HG03159 (cell line): ENCODE results near the gene DLEU7.

Experiments
- ATAC-seq: cut with Tn5 transposase; IDR thresholded peaks from one replicate; pipeline ENCODE4 v1.9.1; 2021; ENCODE audit warnings: mild to moderate bottlenecking, moderate library complexity; ENCODE audit not compliant: unreplicated experiment

The DLEU7 gene

DNA sequence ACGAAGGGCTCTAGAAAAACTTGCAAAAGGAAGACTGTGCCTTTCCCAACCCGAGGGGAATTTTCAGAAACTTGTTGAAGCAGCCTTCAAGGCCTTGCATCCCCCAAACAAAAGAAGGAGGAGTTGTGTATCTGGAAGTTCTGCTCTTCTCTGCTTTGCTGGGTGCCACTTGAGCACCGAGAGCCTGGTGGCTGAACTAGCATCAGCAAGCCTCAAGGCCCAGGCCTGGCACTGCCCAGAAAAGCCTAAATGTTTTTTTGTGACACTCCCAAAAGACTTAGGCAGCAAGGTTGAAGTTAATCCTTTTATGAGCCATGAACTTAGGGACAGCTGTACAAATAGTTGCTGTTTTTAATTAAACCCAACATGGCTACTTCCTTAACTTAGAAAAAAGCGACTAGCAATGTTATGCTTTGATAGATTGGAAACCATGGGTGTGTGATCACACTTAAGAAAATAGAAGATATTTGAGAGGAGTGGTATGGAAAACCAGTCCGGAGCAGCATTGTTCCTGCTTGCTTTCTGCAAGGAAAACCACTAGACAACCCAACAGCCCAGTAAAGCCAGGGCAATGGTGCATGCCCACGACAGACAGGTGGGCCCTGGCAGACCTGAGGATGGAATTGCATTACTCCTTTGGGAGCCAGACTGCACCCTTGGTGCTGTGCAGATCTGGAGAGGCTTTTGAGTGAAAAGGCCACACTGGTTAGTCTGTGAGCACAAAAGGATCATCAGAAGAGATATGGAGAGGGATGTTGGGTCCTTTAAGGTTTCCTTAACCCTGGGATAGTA, 788 bp upstream of the DLEU7 start:
- no peak for ATAC-seq

DNA sequence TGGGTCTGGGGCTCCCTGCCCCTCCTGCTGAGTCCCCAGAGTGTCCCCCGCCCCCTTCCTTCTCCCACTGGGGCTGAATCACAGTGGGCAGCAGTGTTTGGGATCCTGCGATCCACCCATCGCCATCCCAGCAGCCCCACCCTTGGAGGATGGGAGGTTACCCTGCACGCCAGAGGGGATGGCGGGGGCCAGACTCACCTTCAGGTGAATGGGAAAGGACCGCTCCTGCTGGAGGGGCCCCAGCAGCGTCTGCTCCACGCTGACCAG, 569 bp downstream of the DLEU7 start:
- ATAC-seq, result no peak

DNA sequence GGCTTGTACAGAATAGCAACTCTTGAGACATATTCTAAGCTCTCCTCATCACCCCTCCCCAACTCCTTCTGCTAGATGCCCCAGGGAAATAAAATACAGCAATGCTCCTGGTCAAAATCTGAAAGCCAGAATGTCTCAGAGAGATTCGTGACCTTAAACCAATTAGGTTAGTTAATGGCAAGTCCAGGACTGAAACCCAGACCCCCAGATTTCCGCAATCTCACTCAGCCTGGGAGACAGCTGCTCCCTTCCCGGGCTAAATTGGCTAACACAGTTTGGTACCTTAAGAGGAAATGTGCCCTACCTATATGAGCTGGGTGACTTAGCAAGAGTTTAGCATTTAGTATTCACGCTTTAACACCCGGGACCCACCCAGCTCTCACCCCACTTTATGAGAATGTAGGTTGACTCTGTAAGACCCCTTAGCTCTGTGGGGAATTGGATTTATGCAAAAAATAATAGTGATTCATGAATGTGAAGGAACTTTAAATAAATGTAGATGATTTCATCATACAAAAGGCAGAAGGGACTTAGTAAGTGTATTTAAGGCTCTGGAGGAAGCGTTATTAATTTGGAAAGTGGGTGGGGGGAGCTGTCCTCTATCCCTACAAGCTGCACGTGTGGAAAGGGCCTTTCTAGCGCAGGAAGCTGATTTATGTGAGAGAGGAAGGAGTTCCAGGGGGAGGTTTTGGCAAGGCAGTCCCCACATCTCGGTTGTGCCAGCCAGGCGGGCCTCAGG, 1.1 kb downstream of the DLEU7 start:
- ATAC-seq, result no peak

DNA sequence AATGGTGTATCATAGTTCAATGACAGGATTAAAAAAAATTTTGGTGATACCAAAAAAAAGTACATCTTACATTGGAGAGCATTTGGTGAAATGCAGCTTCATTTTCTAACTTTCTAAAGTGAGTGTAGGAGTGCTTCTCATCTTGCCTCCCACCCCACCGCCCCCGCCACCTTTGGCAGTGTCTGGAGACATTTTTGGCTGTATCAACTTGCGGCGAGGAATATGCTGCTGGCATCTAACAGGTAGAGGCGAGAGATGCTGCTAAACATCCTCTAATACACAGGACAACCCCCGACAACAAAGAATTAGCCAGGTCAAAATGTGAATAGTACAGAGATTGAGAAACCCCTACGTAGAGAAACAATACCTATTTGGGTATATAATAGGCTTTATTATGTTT, 1.7 kb downstream of the DLEU7 start:
- ATAC-seq, result no peak

DNA sequence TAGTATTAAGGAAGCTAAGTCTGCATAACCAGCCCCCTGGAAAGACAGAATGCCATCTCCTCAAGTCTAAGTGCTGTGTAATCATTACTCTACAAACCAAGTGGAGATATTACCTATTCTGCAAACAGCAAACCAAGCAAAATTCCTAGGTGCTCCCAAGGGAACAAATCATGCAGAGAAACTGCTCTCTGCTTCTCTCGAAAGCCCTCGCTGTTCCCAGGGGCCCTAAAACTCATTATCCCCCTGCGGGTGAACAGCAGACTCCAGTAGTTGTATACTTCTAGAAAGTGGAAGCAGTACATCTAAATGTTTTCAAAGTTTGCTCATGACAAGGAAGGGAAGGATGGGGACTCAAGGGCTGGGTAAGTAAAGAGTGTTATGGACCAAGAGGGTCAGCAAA, 3.2 kb downstream of the DLEU7 start:
- ATAC-seq, result no peak

DNA sequence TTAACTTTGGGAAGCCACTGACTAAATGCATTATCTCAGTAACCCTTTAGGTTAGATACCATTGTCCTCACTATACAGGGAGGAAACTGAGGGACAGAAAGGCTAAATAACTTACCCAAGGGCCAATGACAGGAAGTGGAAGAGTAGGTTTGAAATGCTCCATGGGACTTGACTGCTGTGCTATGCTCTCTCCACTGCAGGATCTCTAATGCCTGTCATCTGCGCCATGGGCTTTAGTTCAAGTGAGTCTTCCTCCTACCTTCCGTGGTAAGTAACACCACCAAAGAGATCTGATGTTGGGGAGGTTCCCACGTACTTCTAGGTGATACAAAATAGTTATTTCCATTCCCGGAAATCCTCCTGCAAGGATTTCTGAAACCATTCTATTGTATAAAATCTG, 3.7 kb downstream of the DLEU7 start:
- no peak for ATAC-seq

DNA sequence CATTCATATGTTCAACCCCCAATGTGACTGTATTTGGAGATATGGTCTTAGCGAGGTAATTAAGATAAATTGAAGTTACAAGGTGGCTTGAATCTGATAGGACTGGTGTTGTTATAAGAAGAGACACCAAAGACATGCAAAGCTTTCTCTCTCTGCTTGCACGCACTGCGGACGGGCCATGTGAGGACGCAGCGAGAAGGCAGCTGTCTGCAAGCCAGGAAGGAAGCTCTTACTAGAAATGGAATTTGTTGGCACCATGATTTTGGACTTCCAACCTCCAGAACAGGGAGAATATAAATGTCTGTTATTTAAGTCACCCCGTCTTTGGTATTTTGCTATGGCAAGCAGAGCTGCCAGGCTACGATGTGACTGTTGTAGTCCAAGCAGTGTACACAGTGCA, 4.8 kb downstream of the DLEU7 start:
- no peak for ATAC-seq

DNA sequence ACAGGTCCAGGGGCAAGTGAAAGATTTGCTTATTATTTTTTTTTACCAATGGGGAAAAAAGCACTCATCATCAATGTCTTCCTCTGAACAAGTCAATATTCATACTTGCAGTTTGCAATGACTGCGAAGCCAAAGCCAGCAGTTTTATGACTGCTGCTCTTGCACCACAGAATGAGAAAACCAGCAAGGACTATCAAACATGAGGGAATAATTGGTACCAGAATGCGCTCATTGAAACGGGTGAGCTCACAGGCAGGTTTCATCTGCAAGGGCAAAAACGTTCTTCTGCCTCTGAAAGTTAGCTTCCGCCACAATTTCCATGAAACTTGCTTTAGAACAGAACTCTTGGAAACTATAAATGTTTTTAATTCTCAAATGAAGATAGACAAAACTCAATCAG, 5.5 kb downstream of the DLEU7 start:
- ATAC-seq, result no peak

DNA sequence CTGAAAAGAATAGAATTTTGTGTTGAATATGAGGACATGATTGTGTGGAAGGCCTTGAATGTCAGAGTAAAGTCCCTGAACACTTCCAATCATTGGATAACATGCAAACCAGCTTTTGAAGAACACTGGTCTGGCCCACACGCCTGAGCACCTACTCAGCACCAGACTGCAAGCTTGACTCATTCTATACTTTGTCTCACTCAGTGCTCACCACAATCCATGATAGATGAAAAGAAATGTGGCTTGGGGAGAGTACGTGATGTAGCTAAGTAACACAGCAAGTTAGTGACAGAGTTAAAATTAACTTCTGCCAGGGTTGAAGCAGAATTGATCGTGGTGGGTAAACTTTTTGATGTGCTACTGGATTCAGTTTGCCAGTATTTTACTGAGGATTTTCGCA, 12.0 kb downstream of the DLEU7 start:
- no peak for ATAC-seq

DNA sequence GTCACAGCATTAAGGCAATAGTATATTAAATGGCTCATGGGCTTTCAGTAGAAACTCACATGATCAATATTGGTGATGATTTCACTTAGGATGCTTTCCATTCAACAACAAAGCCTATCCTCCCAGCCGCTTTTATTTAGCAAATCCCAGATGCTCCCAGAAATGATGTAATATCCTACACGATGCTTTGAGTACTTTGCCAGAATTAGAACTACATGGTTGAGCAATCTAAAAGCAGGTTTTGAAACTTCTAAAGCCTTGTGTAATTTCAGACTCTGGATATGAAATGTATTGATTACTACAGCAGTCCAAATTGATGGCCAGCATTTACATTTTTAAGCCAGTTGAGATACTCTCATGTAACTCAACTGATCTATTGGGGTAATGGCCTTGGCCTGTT, 13.6 kb downstream of the DLEU7 start:
- no peak for ATAC-seq

DNA sequence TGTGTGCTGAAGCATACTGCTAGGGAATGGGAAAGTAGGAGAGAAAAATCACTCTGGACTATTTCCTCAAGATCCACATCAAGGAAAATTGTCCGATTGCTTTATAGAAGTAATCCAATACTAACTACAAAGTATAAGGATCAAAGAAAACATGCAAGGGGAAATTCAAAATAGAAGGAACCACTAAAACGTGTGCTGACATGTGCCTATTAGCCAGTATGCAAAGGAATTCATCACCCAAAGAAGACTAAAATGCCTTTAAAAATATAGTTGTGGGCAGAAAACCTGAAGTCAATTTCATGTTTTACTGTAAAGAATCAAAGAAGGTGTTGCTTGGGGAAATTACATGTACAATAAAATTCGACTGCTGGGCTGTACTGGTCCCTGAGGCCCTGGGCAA, 14.3 kb downstream of the DLEU7 start:
- no peak for ATAC-seq

DNA sequence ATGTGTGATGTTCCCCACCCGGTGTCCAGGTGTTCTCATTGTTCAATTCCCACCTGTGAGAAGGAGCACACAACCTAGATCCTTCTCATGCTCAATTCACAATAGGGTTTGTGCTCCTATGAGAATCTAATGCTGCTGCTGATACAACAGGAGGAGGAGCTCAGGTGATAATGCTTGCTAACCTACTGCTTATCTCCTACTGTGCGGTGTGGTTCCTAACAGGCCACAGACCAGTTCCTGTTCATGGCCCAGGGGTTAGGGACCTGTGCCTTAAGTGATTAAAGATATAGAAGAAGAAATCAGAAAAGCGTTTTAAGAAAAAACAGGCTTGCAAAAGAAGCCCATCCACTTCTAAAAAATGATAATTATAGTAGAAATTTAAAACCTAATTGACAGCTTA, 17.5 kb downstream of the DLEU7 start:
- ATAC-seq, result no peak

DNA sequence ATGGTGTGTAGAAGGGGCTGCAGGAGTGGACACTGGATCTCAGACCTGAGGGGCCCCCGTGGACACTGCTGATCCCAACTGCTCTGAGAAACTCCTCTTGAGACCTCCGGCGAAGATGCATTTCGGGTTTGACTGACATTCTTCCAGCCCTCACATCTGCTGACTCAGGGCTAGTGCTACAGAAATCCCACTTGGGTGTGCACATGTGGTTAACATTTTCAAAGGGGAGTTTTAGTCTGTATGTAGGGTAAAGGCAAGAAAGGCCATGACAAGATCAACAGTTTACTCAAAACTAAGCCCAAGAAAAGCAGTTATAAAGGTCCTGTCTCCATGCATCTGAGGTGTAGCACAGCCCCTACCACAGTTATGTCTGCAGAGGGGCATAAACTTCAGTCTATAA, 31.2 kb downstream of the DLEU7 start:
- no peak for ATAC-seq

DNA sequence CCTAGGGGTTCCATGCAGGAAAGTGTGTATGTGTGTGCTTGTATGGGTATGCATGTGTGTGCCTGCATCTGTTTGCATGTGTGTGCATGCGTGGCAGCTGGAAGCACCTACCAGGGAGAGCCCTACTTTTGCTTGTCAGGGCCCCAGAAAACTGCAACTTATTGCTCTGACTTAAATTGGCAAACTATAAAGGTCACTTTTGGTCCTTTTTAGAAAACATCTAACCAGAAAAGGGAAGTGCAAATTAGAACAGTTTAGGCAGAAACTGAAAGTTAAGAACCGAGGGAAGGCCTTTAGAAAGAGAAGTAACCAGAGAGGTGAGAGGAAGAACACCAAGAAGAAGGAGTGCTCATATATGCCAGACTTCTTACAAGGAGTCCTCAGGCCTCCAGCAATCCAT, 32.5 kb downstream of the DLEU7 start:
- peak; percentile 87 for ATAC-seq

DNA sequence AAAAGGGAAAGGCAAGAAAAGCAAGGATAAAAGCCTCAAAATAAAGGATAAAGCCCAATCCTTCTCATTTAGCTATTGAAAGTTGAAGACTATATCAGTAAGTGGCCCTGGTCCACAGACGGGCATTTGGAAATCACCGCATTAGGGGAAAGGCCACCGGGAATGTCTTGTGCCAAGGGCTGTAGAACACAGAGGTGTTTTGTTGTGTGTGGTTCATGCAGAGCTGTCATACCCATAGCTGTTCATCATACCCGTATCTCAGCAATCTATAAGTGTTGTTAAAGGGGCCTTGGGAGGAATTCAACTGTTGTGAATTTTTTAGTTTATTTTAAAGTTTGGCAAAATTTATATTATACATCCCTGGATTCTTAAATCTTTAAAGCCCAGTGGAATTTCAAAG, 33.0 kb downstream of the DLEU7 start:
- ATAC-seq, result no peak

DNA sequence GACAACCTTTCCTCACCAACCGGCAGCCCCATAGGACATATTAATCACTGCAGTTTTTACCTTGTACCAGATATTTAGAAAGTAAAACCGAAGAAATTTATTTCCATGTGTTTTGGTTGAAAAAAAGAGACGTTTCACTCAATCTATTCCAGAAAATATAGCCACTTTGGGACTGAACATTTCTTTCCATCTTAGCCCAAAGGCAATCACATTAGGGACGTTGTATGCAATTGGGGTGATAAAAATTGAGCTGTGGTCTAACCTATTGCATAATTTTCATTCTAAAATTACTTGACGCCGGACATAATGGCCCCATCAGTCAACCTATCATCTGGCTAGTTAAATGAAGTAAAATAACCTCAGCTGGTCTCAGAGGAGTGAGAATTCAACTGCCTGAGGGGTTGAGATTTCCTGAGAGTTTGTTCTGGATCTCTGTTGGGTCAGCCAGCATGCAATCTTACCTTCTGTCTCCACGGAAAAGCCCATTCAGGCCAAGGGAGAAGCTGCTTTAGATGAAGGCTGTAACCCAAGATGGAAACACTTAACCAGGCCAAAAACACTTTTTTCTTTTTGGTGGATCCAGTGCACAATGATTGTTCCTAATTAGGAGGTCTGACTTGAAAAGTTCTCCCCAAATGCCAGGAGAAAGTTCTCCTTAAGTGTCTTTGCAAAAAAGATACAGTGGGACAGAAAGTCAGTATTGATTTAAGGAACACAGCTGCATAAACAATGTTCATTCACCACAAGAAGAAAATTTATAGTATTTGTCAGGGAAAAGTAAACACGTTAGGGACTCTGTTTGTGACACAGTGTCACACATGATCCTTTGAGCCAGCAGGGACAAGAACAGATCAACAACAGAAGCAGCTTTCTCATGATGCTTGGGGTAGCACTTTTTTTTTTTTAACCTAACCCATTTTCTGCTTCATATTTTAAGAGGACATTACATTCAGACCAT, 34.1 kb downstream of the DLEU7 start:
- no peak for ATAC-seq

DNA sequence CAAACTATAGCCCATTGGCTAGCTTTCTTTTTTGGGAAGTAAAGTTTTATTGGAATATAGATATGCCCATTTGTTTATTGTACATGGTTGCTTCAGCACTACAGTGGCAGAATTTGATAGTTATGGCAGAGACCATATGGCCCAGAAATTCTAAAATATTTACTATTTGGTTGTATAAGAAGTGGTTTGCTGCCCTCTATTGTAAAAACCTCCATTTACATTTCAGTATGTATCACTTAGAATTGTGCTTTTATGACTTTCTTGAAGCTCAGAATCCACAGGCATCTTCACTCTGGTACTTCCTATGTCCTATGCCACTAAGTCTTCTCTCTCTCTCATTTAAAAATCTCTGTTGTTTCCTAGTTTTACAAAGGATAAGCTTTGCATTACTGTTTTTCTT, 37.7 kb downstream of the DLEU7 start:
- no peak for ATAC-seq

DNA sequence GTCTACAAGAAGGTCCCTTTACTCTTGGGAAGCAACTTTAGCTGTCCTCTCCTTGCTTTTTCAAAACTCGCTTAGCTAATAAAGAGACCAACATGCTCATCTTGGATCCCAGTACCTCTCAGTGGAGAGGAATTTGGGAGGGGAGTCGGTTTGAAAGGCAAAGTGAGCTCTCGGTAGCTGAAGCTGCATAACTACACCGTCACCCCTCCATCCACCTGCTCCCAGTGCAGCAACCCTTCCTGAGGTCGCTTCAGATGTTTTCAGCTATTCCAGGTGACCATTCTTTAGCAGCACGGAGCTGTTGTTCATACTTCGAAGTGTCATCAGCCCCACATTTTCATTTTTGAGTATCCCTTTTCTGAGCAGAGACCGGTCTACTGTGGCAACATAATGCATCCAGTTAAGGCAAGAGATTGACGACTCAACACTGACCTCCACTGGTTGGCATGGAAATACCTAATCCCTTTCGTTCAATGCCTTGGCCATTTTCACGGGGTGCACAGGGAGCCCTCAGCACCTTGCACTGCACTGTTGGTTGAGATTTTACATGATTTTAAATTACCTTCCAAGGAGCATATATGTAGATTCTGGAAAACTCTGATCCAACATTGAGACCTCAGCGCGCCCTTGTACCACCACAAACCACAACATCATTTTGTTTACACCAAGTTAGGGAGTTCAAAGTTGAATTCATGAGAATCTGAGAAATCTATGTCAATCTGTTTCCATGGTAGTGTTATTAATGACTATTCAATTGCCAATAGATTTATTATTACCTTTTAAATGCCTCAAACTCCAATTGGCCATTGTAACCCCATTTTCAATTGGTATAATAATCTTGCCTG, 42.2 kb downstream of the DLEU7 start:
- peak; percentile 89 for ATAC-seq

DNA sequence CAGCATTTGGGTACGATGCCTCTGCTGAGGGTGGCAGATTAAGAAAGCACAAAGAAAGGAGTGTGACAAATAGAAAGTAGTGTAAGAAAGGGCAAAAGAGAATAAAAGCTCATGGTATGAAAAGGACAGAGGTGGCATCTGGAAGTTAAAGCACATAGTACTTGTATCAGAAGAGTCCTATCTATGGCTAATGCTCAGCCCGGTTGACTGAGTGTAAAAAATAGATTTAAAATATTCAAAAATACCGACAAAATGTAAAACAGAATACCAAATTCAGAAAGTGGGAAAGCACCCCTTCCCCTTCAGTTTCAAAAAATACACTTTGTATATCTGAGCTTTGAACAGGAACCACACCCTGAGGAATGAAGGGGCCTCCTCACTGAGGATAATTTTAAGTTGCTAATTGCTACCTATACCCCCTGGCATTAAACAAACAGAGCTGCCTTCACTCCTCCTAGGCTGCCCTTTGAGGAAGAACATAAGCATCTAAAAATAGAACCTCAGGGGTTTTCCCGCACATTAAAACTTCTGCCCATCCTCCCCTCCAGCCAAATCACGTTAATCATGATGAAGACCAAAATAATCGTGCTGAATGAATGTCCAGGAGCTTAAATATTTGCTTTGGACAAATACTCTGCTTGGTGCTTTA, 43.3 kb downstream of the DLEU7 start:
- ATAC-seq, result no peak

DNA sequence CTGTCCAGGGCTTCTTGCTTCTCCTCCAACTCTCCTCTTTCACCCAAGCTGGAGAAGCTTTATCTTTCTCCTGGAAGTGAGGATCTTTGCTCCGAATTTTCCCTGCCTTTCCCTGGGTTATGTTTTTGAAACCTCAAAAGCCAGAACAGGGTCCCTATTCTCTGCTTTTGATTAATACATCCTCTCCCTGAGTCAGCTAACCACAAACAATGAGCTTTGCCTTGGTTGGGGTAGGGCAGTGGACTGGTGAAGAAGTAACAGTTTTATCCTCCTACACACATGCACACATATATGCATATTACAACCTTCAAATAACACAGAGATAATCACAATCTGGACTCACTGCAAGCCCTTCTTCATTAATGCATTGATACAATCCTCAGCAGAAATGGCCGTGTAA, 44.6 kb downstream of the DLEU7 start:
- ATAC-seq, result no peak
